ENCODE data around the gene IRF2. TPM values are rescaled to one million over a fixed set of nuclear protein-coding genes. Genes with fewer than 3 reads are reported as not detected.
A peak's percentile ranks its signal among the peaks of the same experiment; 100 is the strongest.

IRF2 gene
- total and polyA plus RNA-seq, 7 donors, result 6.7 to 28.9 (median 16.8) TPM

DNA sequence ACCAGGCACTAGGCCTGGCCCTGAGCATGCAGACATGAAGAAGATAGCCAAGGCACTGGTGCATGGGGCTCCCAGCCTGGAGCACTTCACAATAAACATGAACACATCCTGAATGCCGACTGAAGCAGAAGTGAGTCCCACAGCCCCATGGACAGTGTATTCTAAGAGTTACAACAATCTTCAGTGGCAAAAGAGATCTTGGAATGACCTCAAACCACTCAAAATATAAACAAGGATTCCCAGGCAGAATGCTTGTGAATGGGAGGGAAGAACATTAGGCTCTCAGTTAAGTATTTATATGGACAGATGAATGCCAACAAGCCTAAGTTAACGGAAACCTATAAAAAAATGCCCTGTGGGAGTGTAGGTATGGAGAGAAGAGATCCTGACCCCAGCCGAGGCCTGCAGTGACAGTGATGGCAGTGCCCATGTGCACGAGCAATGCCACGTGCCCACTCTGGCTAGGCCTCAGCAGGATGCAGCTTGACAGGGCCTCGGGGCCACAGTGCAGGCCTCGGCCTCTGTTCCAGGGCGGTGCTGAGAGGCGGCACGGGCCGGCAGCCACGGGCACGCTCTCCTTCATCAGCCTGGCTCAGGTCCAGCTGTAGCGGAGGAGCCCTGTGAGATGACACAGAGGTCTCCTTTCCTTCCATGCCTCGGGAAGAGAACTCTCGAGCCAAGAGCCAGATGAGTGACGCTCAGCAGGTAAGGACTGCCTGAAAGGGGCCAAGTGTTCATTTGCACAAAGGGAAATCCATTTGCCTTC is 49.2 kb downstream of the IRF2 start:
- 54 to 80% (median 66%) methylated on average over 17 of the region's 17 CpGs for WGBS, 3 donors
- peaks cover 4 to 57% of the 10 kb centered on the region in 2 donors for H3K36me3 ChIP-seq (ENCODE audit: insufficient read depth in 1 of 2, low read depth in 1 of 2)

DNA sequence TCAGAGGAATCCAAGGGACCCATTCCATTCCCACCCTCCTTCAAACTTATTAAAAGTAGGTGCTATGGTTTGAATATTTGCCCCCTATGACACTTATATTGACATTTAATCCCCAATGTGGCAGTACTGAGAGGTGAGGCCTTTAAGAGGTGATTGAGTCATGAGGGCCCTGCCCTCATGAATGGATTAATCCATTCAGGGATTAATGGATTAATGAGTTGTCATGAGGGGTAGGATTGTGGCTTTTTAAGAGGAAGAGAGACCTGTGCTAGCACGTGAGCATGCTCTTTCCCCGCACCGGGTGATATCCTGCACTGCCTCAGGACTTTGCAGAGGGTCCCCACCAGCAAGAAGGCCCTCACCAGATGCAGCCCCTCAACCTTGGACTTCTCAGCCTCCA is 50.1 kb downstream of the IRF2 start:
- no peak for ATAC-seq
- DNase-seq, result no peak
- intact Hi-C loops (cut with DNase I), result no loop called here
- H3K4me3 ChIP-seq, result no peak overlapping the region
- 92 to 98% (median 98%) methylated on average over 3 of the region's 3 CpGs for WGBS, 3 donors
- H3K27ac ChIP-seq, result no peak overlapping the region
- TF ChIP-seq, protein P1, sequence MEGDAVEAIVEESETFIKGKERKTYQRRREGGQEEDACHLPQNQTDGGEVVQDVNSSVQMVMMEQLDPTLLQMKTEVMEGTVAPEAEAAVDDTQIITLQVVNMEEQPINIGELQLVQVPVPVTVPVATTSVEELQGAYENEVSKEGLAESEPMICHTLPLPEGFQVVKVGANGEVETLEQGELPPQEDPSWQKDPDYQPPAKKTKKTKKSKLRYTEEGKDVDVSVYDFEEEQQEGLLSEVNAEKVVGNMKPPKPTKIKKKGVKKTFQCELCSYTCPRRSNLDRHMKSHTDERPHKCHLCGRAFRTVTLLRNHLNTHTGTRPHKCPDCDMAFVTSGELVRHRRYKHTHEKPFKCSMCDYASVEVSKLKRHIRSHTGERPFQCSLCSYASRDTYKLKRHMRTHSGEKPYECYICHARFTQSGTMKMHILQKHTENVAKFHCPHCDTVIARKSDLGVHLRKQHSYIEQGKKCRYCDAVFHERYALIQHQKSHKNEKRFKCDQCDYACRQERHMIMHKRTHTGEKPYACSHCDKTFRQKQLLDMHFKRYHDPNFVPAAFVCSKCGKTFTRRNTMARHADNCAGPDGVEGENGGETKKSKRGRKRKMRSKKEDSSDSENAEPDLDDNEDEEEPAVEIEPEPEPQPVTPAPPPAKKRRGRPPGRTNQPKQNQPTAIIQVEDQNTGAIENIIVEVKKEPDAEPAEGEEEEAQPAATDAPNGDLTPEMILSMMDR (IDR thresholded peaks at IDR 0.05), result no peak
- H3K4me1 ChIP-seq, result peaks cover 38% of the 10 kb centered on the region
- H3K27me3 ChIP-seq (ENCODE audit: insufficient read depth in 3 of 3, low read length in 2 of 3), result no peaks in the 10 kb centered on the region
- H3K9me3 ChIP-seq, result no peaks in the 10 kb centered on the region
- peaks cover 4 to 59% of the 10 kb centered on the region in 2 donors for H3K36me3 ChIP-seq (ENCODE audit: insufficient read depth in 1 of 2, low read depth in 1 of 2)

More for the DNA sequence above, 49.2 kb downstream of the IRF2 start:
- peak; percentile 56 to 82 (median 78) for ATAC-seq
- DNase-seq, result peak; percentile 36 to 75
- intact Hi-C loops (cut with DNase I), result no loop called here
- Histone ChIP-seq H3K4me3 (no peak overlapping the region), H3K27ac (no peak overlapping the region), H3K27me3 (ENCODE audit: insufficient read depth in 3 of 3, low read length in 2 of 3) (no peaks in the 10 kb centered on the region), H3K9me3 (no peaks in the 10 kb centered on the region), H3K4me1 (peaks cover 42% of the 10 kb centered on the region)
- TF ChIP-seq, protein P1 (IDR thresholded peaks at IDR 0.05), result no peak

DNA sequence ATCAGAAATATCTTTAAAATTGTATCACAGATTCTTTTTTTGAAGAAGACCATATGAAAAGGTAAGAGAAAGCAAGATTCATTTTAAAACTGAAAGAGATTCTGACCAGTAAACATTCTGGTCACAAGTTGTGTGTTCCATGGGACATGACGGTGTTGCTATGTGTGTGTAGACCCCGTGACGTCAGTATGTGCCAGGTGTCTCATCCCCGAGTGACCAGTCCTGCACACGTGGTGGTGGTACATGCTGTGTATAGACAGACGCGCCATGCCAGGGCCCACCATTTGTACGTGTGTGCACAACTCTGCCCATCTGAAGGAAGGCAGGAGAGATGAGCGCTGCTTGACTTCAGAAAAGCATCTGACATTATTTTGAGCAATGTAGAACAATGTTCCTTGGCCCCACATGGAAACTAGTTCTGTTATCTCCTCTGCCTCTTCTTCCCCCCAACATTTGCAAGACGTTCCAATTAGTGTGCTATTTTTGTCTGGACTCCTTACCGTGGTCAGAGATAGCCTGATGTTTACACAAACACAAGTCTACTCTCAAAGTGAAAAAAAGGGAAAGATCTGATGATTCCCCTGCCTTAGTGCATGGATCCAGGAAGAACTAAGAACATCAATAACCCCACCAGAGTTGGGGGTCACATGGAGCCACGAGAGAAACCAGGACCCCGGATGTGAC is 51.2 kb downstream of the IRF2 start:
- Histone ChIP-seq H3K4me1 (peaks cover 44% of the 10 kb centered on the region), H3K27me3 (ENCODE audit: insufficient read depth in 3 of 3, low read length in 2 of 3) (no peaks in the 10 kb centered on the region), H3K4me3 (no peak overlapping the region), H3K9me3 (no peaks in the 10 kb centered on the region), H3K27ac (peak overlapping the region; percentile 19), H3K36me3 (ENCODE audit: insufficient read depth in 1 of 2, low read depth in 1 of 2) (peaks cover 4 to 59% of the 10 kb centered on the region in 2 donors)
- 71 to 79% (median 72%) methylated on average over 13 of the region's 13 CpGs for WGBS, 3 donors
- intact Hi-C loops (cut with DNase I), result no loop called here
- ATAC-seq (peak in 1 of 4 donors; percentile 29), DNase-seq (no peak)
- TF ChIP-seq, protein P1 (IDR thresholded peaks at IDR 0.05), result no peak

DNA sequence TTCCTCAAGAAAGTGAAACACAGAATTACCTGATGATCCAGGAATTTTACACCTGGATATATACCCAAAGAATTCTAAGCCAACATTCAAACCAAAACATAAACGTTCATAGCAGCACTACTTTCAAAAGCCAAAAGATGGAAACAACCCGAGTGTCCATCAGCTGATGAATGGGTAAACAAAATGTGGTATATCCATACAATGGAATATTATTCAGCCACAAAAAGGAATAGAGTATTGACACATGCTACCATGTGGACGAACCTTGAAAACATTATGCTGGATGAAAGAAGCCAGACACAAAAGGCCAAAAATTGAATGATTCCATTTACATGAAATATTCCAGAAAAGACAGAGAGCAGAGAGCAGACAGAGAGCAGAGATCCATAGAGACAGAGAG is 52.0 kb downstream of the IRF2 start:
- Histone ChIP-seq H3K4me3 (no peak overlapping the region), H3K36me3 (ENCODE audit: insufficient read depth in 1 of 2, low read depth in 1 of 2) (peaks cover 4 to 59% of the 10 kb centered on the region in 2 donors), H3K27me3 (ENCODE audit: insufficient read depth in 3 of 3, low read length in 2 of 3) (no peaks in the 10 kb centered on the region), H3K27ac (no peak overlapping the region), H3K9me3 (no peaks in the 10 kb centered on the region), H3K4me1 (peaks cover 51% of the 10 kb centered on the region)
- 66 to 82% (median 76%) methylated on average over 3 of the region's 3 CpGs for WGBS, 3 donors
- intact Hi-C loops (cut with DNase I), result no loop called here
- TF ChIP-seq, protein P1 (IDR thresholded peaks at IDR 0.05), result no peak
- ATAC-seq (no peak), DNase-seq (no peak)

All from psoas muscle (tissue), 8 donors.